CD4-positive, alpha-beta T cell (primary cell): ENCODE results near the gene HOXC9. TPM values are rescaled to one million over a fixed set of nuclear protein-coding genes. Genes with fewer than 3 reads are reported as not detected.

ENCODE experiments used
- ATAC-seq: fragments of 200-7000 bp; cut with Tn5 transposase; one replicate; pipeline ENCODE4 v1.10.0; 2022; ENCODE audit warnings: mild to moderate bottlenecking; ENCODE audit not compliant: poor library complexity
- CTCF ChIA-PET: fragments of 350-600 bp; sonication (Branson Sonifier 250); formaldehyde crosslinking; loops from one replicate; lab custom pipeline; 2021; ENCODE audit warnings: antibody characterized with exemption, inconsistent platforms; lab: Charles Lee
- POLR2A ChIA-PET: fragments of 350-600 bp; sonication (Branson Sonifier 250); formaldehyde crosslinking; loops from one replicate; lab custom pipeline; 2021; ENCODE audit warnings: antibody characterized with exemption, inconsistent platforms; lab: Charles Lee
- DNase-seq, 14 experiments: peaks; one replicate each; pipeline ENCODE4 v3.0.0-alpha.2; 2013 to 2020; ENCODE audit warnings: mixed read lengths in 2 of 14
- H3K27ac ChIP-seq, 2 donors: one replicate each; pipeline versions ENCODE4 v1.5.1 to v1.7.0; 2013; ENCODE audit warnings: low read length in 2 of 2, low read depth in 1 of 2, mild to moderate bottlenecking in 1 of 2
- H3K27me3 ChIP-seq, 2 experiments: 1 replicate in 1 of 2; 2 replicates in 1 of 2; pipeline versions ENCODE4 v1.6.1 to v1.7.0; 2013; ENCODE audit warnings: low read length in 2 of 2, control low read depth in 1 of 2, mild to moderate bottlenecking in 1 of 2, moderate library complexity in 1 of 2; ENCODE audit not compliant: insufficient read depth in 2 of 2, control insufficient read depth in 1 of 2
- H3K36me3 ChIP-seq: one replicate; pipeline ENCODE4 v1.6.1; 2013; ENCODE audit warnings: low read length, control low read depth; ENCODE audit not compliant: insufficient read depth
- H3K4me1 ChIP-seq: one replicate; pipeline ENCODE4 v1.6.1; 2013; ENCODE audit warnings: low read length, control low read depth; ENCODE audit not compliant: insufficient read depth
- H3K4me3 ChIP-seq: one replicate; pipeline ENCODE4 v1.5.1; 2013; ENCODE audit warnings: mild to moderate bottlenecking, low read length, moderate library complexity
- H3K9me3 ChIP-seq, 2 experiments: 1 replicate in 1 of 2; 2 replicates in 1 of 2; pipeline versions ENCODE4 v1.6.1 to v1.7.0; 2013; ENCODE audit warnings: low read length in 2 of 2, mild to moderate bottlenecking in 2 of 2, control low read depth in 1 of 2, moderate library complexity in 1 of 2; ENCODE audit not compliant: control insufficient read depth in 1 of 2, insufficient read depth in 1 of 2
- H3K27ac Mint-ChIP-seq: one replicate; pipeline ENCODE4 v1.8.0; 2020; ENCODE audit warnings: mixed read lengths
- H3K27me3 Mint-ChIP-seq: one replicate; pipeline ENCODE4 v1.8.0; 2021; ENCODE audit warnings: mixed read lengths
- H3K36me3 Mint-ChIP-seq: one replicate; pipeline ENCODE4 v1.8.0; 2021; ENCODE audit warnings: low read depth, mixed read lengths
- H3K4me1 Mint-ChIP-seq: one replicate; pipeline ENCODE4 v1.8.0; 2021; ENCODE audit warnings: low read depth, mixed read lengths
- H3K4me3 Mint-ChIP-seq: one replicate; pipeline ENCODE4 v1.8.0; 2020; ENCODE audit warnings: mild to moderate bottlenecking, mixed read lengths
- H3K9me3 Mint-ChIP-seq: one replicate; pipeline ENCODE4 v1.8.0; 2020; ENCODE audit warnings: mixed read lengths
- CTCF ChIP-seq: fragments of 200-600 bp; IDR thresholded peaks from one replicate; pipeline ENCODE4 v1.8.0; 2022; ENCODE audit warnings: antibody characterized with exemption, mild to moderate bottlenecking
- intact Hi-C, 2 experiments: fragments of 100-400 bp; cut with DNase I in 1 of 2; cut with micrococcal nuclease in 1 of 2; formaldehyde crosslinking; loops; one replicate each; pipeline versions ENCODE4 v1.15.1 to v1.9.0; 2023 to 2025; cut with DNase I, micrococcal nuclease
- total RNA-seq, 174 experiments: library from RNA in 2 of 174; stranded (reverse) in 2 of 174; gene quantifications; one replicate each; pipeline ENCODE4 v1.2.3 and lab custom pipeline; 2021 to 2026

HOXC9 gene
- total RNA-seq, 2 experiments from 2014 or later = not detected

GRCh38 chr12:54042970-54043853, 43.3 kb downstream of the HOXC9 start:
- ATAC-seq (no peak), DNase-seq (no peak)
- Mint-ChIP-seq H3K27ac (no peak overlapping the region), H3K27me3 (peaks cover 97% of the 10 kb centered on the region), H3K4me1 (peaks cover 11% of the 10 kb centered on the region), H3K36me3 (no peaks in the 10 kb centered on the region), H3K4me3 (no peak overlapping the region), H3K9me3 (no peaks in the 10 kb centered on the region)
- ChIA-PET CTCF (no interaction called here), POLR2A (no interaction called here)
- Histone ChIP-seq H3K9me3 (peaks cover 0 to 19% of the 10 kb centered on the region in 2 experiments), H3K4me1 (peaks cover 12% of the 10 kb centered on the region), H3K4me3 (no peak overlapping the region), H3K27me3 (peaks cover 83 to 94% of the 10 kb centered on the region in 2 experiments), H3K36me3 (no peaks in the 10 kb centered on the region), H3K27ac (no peak overlapping the region)
- intact Hi-C loops = no loop called here
- no peak for TF ChIP-seq CTCF

- Mint-ChIP-seq H3K36me3 (no peaks in the 10 kb centered on the region), H3K9me3 (no peaks in the 10 kb centered on the region), H3K27ac (no peak overlapping the region), H3K4me3 (no peak overlapping the region), H3K27me3 (peaks cover 97% of the 10 kb centered on the region), H3K4me1 (peaks cover 11% of the 10 kb centered on the region)
- CTCF ChIA-PET = interaction anchor here (1.4 kb wide), 1 partner anchor 163 kb away, joined by 3 read pairs; no protein-coding TSS in a partner anchor
- Histone ChIP-seq H3K4me3 (no peak overlapping the region), H3K9me3 (peaks cover 0 to 19% of the 10 kb centered on the region in 2 experiments), H3K36me3 (no peaks in the 10 kb centered on the region), H3K27me3 (peaks cover 84 to 94% of the 10 kb centered on the region in 2 experiments), H3K4me1 (peaks cover 12% of the 10 kb centered on the region), H3K27ac (no peak overlapping the region)
- no peak for DNase-seq
- ATAC-seq = no peak
- POLR2A ChIA-PET = interaction anchor here (1.1 to 1.6 kb wide), 2 partner anchors 9 to 38 kb away, joined by 3 to 4 read pairs; partner anchors contain the start of gene HOXC4
- TF ChIP-seq CTCF = no peak
- intact Hi-C loops = loop anchor here in 1 of 2 experiments (5.0 kb wide), 1 partner anchor 82 kb away; no protein-coding TSS in a partner anchor
Observed at GRCh38 chr12:54044425-54045103, 44.6 kb downstream of the HOXC9 start.

GRCh38 chr12:54045401-54045800, 45.4 kb downstream of the HOXC9 start:
- Histone ChIP-seq H3K27ac (no peak overlapping the region), H3K36me3 (no peaks in the 10 kb centered on the region), H3K4me1 (peaks cover 18% of the 10 kb centered on the region), H3K4me3 (no peak overlapping the region), H3K27me3 (peaks cover 84 to 94% of the 10 kb centered on the region in 2 experiments), H3K9me3 (peaks cover 0 to 19% of the 10 kb centered on the region in 2 experiments)
- intact Hi-C loops = loop anchor here in 1 of 2 experiments (5.0 kb wide), 1 partner anchor 83 kb away; no protein-coding TSS in a partner anchor
- no peaks in the 10 kb centered on the region for H3K36me3 Mint-ChIP-seq
- H3K4me3 Mint-ChIP-seq = no peak overlapping the region
- no peaks in the 10 kb centered on the region for H3K9me3 Mint-ChIP-seq
- H3K27me3 Mint-ChIP-seq = peaks cover 97% of the 10 kb centered on the region
- no peak overlapping the region for H3K27ac Mint-ChIP-seq
- CTCF ChIA-PET = interaction anchor here (1.4 kb wide), 1 partner anchor 162 kb away, joined by 3 read pairs; no protein-coding TSS in a partner anchor
- no peak for DNase-seq
- ATAC-seq = no peak
- no peak for TF ChIP-seq CTCF
- H3K4me1 Mint-ChIP-seq = peaks cover 18% of the 10 kb centered on the region
- POLR2A ChIA-PET = interaction anchor here (1.1 to 1.6 kb wide), 2 partner anchors 8 to 39 kb away, joined by 3 to 4 read pairs; partner anchors contain the start of gene HOXC4
